ENCODE measurements around the gene MAST3.

The MAST3 gene

GRCh38 chr19:18160493-18160970, 63.0 kb downstream of the MAST3 start:
- no peak for DNase-seq (ENCODE audit: low read depth)

DNA sequence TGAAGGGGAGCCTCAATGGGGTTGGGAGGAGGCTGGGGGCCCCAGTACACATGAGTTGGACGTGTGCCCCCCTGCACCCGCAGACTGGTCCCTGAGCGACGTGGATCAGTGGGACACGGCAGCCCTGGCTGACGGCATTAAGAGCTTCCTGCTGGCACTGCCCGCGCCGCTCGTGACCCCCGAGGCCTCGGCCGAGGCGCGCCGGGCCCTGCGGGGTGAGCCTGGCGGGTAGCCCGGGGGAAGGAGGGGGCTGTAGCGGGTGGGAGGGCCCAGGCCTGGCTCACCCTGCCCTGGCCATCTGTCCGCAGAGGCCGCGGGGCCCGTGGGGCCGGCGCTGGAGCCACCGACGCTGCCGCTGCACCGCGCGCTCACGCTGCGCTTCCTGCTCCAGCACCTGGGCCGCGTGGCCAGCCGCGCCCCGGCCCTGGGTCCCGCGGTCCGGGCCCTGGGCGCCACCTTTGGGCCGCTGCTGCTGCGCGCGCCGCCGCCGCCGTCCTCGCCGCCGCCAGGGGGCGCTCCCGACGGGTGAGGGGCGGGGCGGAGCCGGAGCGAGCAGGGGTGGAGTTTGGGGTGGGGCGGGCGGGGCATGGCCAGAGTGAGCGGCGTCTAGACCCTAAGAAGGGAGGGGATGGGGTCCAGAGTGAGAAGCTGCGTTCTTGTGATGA, 63.5 kb downstream of the MAST3 start:
- DNase-seq (ENCODE audit: low read depth), result peak; percentile 54

- DNase-seq (ENCODE audit: low read depth), result no peak
These were observed 64.0 kb downstream of the MAST3 start for GRCh38 chr19:18161636-18162002.

DNA sequence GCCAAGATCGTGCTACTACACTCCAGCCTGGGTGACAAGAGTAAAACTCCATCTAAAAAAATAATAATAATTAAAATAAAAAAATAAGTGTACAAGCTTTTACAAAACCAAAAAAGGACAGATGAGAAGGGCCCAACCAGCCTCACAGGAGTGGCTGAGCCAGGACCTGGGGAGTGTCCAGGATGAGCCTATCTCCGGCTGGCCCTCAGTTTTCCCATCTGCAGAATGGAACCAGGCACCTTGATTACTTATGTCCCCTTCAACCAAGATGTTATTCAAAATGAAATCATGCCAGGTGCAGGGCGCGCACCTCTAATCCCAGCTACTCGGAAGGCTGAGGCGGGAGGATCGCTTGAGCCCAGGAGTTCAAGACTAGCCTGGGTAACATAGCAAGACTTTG, 66.5 kb downstream of the MAST3 start:
- DNase-seq (ENCODE audit: low read depth), result no peak

- DNase-seq (ENCODE audit: low read depth), result no peak
These were observed 68.4 kb downstream of the MAST3 start for GRCh38 chr19:18165794-18166544.

GRCh38 chr19:18167011-18167410, 69.4 kb downstream of the MAST3 start:
- DNase-seq (ENCODE audit: low read depth), result no peak

DNA sequence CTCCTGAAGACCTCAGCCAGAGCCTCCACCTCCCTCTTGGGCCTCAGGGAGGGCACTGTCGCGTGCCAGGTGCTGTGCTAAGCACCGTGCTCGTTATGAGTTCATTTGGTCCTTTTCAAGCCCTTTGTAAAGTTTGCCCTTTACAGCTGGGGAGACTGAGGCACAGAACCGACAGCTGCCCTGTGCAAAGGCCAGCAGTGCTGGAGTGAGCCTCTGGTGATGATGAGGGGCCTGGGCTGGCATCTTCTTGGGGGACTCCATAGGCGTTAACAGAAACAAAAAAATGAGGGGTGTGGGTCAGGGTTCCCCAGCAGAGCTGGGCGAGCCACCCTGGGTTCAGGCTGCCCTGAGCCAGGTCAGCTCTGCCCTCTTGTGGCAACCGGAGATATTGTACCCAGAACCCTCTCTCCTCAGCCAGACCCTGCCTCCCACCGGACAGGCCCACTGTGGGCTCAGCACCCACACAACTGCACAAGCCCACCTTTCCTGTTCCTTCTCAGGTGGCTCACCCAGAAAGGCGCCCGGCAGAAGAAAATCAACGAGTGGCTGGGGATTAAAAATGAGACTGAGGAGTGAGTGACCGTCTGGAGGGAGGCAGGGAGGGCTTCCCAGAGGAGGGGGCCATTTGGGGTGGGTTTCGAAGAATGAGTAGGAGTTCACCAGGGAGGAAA, 70.5 kb downstream of the MAST3 start:
- DNase-seq (ENCODE audit: low read depth), result peak; percentile 24

GRCh38 chr19:18168673-18169381, 71.2 kb downstream of the MAST3 start:
- DNase-seq (ENCODE audit: low read depth), result no peak

DNA sequence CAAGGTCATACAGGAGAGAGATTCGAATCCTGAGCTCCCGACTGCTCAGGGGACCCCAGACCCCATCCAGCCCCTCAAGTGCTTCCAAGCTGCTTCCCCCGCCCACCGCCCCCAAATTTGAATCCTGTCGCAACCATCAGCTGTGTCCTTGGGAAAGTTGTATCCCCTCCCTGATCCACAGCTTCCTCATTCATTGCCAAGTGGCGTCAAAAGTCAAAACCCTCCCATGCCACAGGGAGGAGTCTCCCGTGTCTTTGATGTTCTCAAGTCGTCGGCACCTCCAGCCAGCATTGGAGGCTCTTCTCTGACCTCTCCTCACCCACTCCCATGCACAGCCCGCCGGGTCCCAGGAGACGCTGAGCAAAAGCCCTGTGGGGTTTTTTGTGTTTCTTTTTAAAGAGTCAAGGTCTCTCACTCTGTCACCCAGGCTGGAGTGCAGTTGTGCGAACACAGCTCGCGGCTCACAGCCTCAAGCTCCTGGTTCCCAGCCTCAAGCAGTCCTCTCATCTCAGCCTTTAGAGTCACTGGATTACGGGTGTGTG, 73.2 kb downstream of the MAST3 start:
- no peak for DNase-seq (ENCODE audit: low read depth)

- DNase-seq (ENCODE audit: low read depth), result no peak
These were observed 74.2 kb downstream of the MAST3 start for GRCh38 chr19:18171605-18172327.

DNA sequence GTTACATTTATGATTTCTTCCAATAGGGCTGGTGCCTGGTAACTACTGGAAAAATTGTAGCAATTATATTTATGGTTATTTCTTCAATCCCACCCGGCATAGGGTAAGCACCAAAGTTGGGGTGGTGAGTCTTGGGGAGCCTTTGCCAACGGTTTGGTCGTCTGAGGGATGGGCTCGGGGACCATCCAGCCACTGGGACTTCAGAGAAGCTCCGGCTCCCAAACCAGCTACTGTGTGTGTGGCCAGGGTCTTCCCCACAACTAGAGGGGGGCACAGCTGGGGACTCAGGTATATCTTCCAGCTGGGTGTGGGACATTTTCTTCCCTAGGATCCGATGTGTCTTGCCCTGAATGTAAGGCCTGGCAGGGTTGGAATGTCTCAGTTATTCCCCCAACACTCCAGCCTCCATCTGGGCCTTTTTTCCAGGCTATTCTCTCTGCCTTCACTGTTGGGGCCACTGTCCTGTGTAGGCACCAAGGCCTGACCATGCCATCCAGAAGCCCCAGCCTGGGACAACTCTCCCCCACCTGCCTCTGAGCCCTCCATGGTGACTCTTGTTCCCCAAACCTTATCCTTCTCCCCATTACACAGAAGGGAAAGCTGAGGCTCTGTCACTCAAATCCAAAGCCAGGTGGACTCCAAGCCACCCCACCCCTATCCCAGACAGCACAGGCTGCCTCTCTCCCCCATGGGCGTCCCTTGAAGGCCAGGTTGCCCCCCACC, 74.9 kb downstream of the MAST3 start:
- no peak for DNase-seq (ENCODE audit: low read depth)

GRCh38 chr19:18173054-18173571, 75.5 kb downstream of the MAST3 start:
- DNase-seq (ENCODE audit: low read depth), result no peak

- DNase-seq (ENCODE audit: low read depth), result no peak
These were observed 76.2 kb downstream of the MAST3 start, which contains the start of gene IFI30 for GRCh38 chr19:18173572-18174288. TSS of gene IFI30 (plus strand) at chr19:18173813. CDS start at chr19:18173842, 29 bp downstream.

DNA sequence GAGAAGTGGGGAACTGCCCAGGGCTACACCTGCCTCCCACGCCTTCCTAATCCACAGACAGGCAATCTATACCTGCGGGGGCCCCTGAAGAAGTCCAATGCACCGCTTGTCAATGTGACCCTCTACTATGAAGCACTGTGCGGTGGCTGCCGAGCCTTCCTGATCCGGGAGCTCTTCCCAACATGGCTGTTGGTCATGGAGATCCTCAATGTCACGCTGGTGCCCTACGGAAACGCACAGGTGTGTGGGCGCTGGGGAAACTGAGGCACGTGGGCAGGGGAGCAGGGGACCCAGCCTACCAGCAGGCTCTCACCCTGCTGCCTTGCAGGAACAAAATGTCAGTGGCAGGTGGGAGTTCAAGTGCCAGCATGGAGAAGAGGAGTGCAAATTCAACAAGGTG, 77.4 kb downstream of the MAST3 start:
- no peak for DNase-seq (ENCODE audit: low read depth)

DNA sequence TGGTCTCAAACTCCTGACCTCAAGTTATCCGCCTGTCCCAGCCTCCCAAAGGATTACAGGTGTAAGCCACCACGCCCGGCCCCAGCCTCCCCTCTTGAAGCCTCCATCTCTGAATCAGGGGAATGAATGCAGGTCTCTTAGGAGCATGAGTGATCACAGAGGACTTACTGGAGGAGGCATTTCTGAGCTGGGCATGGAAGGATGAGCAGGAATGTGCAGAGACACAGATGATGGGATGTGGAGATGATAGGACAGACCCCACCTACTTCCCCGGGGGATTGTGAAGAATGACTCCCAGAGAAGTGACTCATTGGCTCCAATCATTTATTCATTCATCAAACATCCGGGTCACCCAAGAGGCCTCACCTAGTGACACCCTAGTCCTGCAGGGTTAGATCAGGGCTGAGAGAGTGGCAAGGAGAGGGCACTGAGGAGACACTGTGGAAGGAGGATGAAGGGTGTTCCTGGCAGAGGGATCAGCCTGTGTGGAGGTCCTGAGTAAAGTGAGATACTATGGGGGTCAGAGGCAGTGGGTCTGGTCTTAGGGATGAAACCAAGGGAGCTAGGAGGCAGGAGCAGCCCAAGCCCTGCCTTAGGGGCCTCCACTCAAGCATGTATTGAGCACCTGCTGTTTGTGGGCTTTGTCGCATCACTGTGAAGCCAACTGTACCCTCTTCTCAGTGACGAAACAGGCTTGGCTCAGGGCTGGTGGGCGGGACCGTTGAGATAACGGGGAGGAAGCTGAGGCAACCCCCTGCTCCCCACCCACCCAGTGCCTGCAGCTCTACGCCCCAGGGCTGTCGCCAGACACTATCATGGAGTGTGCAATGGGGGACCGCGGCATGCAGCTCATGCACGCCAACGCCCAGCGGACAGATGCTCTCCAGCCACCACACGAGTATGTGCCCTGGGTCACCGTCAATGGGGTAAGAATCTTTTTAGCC, 79.1 kb downstream of the MAST3 start:
- no peak for DNase-seq (ENCODE audit: low read depth)

DNA sequence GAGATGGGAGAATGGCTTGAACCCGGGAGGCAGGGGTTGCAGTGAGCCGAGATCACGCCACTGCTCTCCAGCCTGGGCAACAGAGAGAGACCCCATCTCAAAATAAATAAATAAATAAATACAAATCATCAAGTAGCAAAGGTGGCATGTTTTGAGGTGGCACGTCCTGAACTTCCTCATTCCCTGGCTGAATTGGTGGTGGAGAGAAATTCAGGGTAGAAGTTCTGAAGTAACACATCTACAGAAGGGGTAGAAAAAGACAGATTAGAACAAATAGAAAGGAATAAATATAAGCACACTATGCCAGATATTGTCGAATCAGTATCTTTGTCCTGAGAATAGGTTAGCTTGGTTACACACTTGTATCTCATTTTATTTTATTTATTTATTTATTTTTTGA, 82.4 kb downstream of the MAST3 start:
- DNase-seq (ENCODE audit: low read depth), result no peak

- no peak for DNase-seq (ENCODE audit: low read depth)
These were observed 86.0 kb downstream of the MAST3 start for GRCh38 chr19:18183529-18183928.

- DNase-seq (ENCODE audit: low read depth), result no peak
These were observed 88.0 kb downstream of the MAST3 start for GRCh38 chr19:18185538-18185937.

GRCh38 chr19:18190278-18190677, 92.7 kb downstream of the MAST3 start:
- no peak for DNase-seq (ENCODE audit: low read depth)

Data from stimulated activated CD8-positive, alpha-beta memory T cell treated with anti-CD3 and anti-CD28 coated beads, Interleukin-15, amount 100 ng/mL, for 1 hour (primary cell).